Non-pigmented ciliary epithelial cell (primary cell): Measurements from ENCODE around the gene KIRREL3.

Experiments used
- DNase-seq: peaks from one replicate; pipeline ENCODE4 v3.0.0-alpha.2; 2010; ENCODE audit warnings: low read depth

KIRREL3 gene

DNA sequence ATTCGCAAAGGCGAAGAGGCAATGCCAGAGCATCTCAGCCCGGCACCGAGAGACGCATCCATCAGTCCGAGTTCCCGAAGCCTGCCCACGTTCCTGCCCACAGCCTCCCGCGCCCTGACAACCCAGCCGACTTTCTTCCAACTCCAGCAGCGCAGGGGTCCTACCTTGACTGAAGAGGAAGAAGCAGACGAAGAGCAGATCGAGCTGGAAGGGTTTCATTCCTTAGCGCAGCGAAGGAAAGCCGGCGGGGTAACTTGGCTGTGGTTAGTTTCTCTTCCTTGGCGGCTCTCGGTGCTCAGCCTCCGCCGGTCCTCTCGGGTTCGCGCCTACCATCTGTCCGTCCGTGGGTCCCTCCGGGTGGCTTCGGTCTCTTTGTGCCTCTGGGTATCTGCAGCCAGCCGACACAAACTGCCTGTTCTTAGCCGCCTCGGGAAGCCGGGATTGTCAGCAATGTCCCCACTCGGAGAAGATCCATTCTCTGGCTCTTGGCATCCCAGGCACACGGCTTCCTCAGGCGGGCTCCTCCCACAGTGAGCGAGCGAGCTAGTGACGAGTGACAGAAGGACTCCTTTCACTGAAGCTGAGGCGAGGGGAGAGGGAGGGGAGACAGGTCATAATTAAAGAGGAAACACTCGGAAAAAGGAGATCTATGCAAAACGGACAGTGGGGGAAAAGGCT is at the start of gene KIRREL3:
TSS of gene KIRREL3 (minus strand) at position 480 of the 678 bp plus-strand sequence.
- DNase-seq: no peak

- no peak for DNase-seq
Measured at GRCh38 chr11:127050186-127050585, 49.6 kb upstream of the KIRREL3 start.

GRCh38 chr11:127049486-127049885 is 48.9 kb upstream of the KIRREL3 start:
- no peak for DNase-seq

GRCh38 chr11:127044535-127044934 is 44.0 kb upstream of the KIRREL3 start:
- no peak for DNase-seq

DNA sequence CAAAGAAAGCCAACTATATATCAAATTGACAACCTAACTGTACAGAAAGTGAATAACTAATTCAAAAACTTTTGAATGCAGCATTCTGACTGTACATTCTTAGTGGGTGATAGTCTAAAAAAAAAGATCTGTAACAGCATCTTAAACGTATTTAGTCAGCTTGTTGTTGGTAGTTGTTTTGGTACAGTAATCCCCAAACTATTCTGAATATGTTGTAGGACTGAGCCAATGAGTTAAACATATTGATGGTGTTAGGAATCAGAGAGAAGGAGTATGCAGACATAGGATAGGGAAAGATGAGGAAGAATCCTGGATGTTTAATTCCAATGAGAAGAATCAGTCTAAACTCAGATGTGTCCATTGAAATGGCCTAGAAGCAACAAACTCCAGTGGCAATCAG is 41.9 kb upstream of the KIRREL3 start:
- no peak for DNase-seq

DNA sequence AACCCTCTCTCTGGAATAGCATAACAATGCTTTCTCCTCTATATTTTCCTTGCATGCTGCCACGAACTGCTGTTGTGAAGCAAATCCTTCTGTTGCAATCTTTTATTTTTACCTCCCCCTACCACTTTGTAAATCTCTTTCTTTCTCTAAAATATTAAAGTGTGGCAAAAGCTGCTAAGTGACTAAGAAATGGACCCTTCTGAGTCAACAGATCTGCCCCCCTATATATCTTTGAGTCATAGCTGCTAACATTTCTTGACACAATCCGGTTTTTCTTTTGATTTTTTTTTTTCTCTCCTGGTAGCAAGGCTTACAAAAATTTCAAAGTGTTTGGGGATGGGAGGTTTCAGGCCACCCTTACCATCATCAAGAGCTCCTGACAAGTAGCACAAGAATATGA is 39.0 kb upstream of the KIRREL3 start:
- DNase-seq: no peak

GRCh38 chr11:127037596-127037995 is 37.0 kb upstream of the KIRREL3 start:
- no peak for DNase-seq

DNA sequence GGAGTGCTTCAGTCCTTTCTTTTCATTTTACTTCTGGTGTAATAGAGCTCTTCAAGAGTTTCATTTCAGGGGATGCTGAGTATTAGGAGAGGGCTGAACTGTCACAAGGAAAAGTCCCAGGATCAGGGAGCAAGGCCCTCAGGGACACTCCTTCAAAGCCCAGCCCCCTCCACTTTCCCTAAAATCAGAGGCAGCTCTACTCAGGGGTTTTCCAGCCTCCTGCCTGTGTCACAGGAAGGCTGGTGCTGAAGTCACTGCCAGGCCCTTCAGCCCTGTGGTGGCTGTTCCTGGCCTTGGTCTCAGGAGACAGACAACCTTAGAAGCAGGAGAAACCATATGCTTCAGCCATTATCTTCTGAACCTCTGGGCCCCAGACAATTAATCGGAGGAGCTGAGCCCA is 36.4 kb upstream of the KIRREL3 start:
- no peak for DNase-seq

DNA sequence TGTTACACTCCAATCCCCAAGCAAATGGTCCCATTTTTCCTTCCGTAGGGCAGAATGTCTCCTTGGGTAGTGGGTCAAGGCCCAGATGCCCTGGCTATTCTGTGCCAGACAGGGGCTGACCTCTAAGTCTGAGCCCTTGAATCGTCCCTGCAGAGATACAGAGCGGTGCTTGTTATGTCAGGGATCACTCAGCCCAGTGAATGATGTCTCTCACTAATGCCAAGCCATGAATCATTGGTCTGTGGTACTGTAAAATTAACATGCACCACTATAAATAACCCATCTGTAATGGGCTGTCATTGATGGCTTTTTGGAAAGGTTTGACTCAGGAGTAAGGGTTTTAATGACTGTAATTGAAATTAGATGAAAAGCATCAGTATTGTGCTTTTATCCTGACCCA is 35.3 kb upstream of the KIRREL3 start:
- DNase-seq: no peak

DNA sequence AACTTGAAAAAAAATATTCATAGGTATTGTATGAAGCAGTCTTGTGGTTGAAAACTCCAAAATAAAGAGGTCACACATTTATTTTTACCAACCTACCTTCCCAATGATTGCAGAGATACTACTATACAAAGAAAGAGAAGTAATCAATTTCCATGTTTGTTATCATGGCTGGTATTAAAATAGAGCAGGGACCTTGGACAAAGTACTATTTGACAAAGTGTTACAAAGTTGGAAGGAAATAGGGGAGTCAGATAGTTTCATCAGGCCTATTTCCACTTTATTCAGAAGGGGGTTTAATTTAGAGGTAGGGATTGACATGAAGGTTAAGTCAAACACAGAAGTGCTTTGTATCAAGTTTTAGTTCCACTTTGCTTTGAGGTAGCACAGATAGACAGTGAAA is 34.4 kb upstream of the KIRREL3 start:
- DNase-seq: no peak

GRCh38 chr11:127028648-127029047 is 28.1 kb upstream of the KIRREL3 start:
- DNase-seq: no peak

DNA sequence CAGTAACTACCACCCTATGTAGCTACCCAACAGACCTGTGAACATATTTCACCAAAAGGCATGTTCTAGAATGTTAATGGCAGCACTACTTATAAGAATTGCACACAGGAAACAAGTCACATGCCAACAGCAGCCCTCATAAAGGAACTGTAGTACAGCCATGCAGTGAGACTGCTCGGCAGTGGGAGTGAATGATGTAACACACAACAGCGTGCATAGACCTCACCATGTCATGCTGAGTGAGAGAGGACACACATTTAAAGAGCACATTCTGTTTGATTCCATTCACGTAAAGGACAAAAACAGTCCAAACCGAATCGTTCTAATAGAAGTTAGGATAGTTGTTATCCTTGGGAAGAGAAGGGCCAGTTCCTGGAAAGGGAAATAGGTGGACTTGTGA is 27.2 kb upstream of the KIRREL3 start:
- DNase-seq: no peak

DNA sequence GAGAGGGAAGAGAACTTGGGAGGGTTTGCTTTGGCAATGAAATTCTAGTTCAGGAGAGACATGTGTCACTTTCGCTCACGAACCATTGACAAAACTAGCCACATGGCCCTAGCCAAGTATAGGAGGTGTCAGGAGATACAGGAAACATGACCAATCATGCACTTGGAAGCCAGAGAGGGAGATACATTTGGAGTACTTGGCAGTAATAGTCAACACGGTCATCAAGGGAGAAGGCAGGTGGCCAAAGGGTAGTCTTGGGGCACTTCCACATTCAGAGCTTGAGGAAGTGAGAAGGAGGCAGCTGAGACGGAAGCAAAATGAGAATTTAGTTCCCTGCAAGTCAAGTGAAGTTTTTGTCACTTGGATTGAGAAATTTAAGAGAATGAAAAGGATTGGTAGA is 26.4 kb upstream of the KIRREL3 start:
- no peak for DNase-seq

GRCh38 chr11:127023991-127024390 is 23.4 kb upstream of the KIRREL3 start:
- no peak for DNase-seq

GRCh38 chr11:127018683-127019279 is 18.2 kb upstream of the KIRREL3 start:
- no peak for DNase-seq

- peak; percentile 48 for DNase-seq
Measured at GRCh38 chr11:127017482-127017881, 16.9 kb upstream of the KIRREL3 start.

DNA sequence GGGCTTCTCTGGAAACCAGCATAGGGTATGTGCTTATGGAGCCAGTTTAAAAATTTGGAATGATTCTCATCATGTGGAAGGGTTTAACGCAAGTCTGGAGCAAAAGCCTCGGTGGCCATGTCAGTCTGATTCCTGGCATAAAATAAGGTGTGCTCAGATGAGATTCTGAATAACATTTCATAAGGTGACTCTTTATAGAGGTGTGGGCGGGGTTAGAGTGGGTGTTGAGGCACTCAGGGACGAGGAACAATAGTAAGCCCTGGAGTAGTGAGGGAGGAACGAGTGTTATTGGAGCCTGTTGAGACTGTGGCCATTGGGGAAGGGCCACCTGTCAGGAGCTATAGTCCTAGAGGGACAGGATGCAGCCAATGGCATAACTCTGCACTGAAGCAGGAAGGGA is 13.0 kb upstream of the KIRREL3 start:
- no peak for DNase-seq

GRCh38 chr11:127006311-127006710 is 5.7 kb upstream of the KIRREL3 start:
- DNase-seq: no peak

- DNase-seq: no peak
Measured at GRCh38 chr11:127003260-127003981, 2.9 kb upstream of the KIRREL3 start.

DNA sequence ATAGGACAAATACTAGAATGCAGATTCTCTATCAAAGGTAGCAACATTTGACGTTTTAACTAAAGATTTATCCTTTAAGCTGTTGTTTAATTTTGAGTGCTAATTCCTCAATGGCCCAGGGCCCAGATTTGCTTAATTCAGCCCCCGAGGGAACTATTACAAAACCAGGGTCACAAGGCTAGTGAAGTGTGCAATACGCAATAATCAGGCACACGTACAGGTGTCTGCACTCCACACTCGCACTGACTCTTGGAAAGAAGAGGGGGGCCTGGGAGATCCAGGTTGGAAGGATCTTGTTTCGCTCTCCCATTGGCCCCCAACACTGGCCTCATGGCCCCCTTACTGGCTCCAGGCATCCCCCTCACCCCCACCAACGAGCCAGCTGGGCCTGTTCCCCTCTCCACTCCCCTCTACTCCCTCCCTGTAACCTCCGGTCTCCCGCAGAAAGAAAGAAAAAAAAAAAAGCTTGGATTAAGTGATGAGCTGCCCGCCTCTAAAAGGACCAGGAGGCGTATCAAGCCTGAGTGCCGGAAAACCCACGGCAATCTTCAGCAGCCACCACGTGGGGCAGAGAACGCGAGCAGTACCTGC is 2.2 kb upstream of the KIRREL3 start:
- DNase-seq: no peak

DNA sequence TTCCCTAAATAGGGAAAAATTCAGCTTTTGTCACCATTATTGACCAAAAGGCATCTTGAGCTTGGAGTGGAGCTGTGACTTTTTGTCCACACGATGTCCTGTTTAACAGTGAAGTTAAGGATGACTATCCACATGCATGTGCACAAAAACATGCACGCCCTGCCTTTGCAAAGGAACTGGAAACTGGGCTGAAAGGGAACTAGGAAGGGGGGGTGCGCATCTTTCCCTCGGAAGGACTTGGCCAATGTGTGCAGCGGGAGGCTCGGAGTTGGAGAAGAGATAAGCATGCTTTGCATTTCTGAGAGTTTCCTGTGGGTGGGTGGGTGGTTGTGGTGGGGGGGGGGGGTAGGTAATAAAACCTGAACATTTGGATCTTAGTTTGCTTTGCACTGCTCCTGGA is 411 bp upstream of the KIRREL3 start:
- no peak for DNase-seq

GRCh38 chr11:126999366-126999765 is 1.2 kb downstream of the KIRREL3 start:
- DNase-seq: no peak

DNA sequence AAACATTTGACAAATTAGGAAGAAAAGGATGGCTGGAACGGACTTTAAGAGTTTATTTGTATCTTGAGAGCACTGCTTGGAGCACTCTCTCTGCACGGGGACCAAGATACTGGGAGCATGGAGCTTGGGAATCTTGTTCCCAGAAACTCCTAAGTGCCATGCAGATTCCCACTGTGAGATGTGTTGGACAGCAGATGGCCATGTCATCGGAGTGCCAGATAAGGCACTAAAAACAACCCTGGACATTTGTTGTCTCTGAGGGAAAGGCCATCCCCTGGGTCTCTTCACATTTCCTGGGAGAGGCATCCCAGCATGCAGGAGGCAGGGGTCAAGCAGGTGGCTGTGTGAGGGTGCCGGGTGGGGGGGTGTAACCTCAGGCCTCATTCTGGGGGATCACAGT is 2.9 kb downstream of the KIRREL3 start:
- DNase-seq: no peak
